K562 (cell line): ENCODE measurements around the gene TBXAS1. TPM values are rescaled to one million over a fixed set of nuclear protein-coding genes. Genes with fewer than 3 reads are reported as not detected.
A peak's percentile ranks its signal among the peaks of the same experiment; 100 is the strongest.

Source experiments
- ATAC-seq: fragments of 200-7000 bp; cut with Tn5 transposase; 3 replicates; pipeline ENCODE4 v1.9.1; 2020; ENCODE audit warnings: moderate library complexity
- BruUV-seq: library from RNA; stranded (reverse); fragments of 400-500 nt; replicated peaks from 2 replicates; lab custom pipeline; 2021; lab: Mats Ljungman, UMichigan
- CTCF ChIA-PET: fragments of 300-600 bp; formaldehyde crosslinking; extraction: SDS; loops from one replicate; lab custom pipeline; 2021; ENCODE audit warnings: low intra/inter-chr PET ratio; lab: Yijun Ruan, JAX
- POLR2A ChIA-PET: fragments of 300-600, 350-650 bp; sonication (Branson Sonifier 250); formaldehyde crosslinking; extraction: SDS; loops from one replicate; lab custom pipeline; 2021; ENCODE audit warnings: antibody characterized with exemption, inconsistent platforms; lab: Yijun Ruan, JAX
- DNase-seq, 4 experiments: peaks; one replicate each; pipeline versions ENCODE4 v3.0.0 to v3.0.0-alpha.2; 2011 to 2018; ENCODE audit warnings: low spot score in 3 of 4, mixed read lengths in 3 of 4; ENCODE audit errors: extremely low read depth in 1 of 4
- FAIRE-seq: peaks from 2 replicates; lab custom pipeline; 2011; peaks lifted over from hg19 to GRCh38; lab: Jason Lieb, UNC
- H2AFZ ChIP-seq: 2 replicates; pipeline ENCODE4 v1.6.0; 2011; ENCODE audit warnings: low read depth, low read length, control low read depth, inconsistent platforms
- H3K27ac ChIP-seq: fragments of 200-600 bp; 3 replicates; pipeline ENCODE4 v1.8.0; 2011; ENCODE audit warnings: low read depth, mild to moderate bottlenecking, control low read depth, inconsistent platforms, low read length, moderate library complexity, mixed read lengths; ENCODE audit errors: extremely low read depth
- H3K27me3 ChIP-seq, 2 experiments: fragments of 300-600 bp in 1 of 2; 2 replicates in 1 of 2; 3 replicates in 1 of 2; pipeline versions ENCODE4 v1.6.0 to v1.8.0; 2011; ENCODE audit warnings: inconsistent platforms in 2 of 2, low read length in 2 of 2, mild to moderate bottlenecking in 1 of 2, mixed read lengths in 1 of 2, moderate library complexity in 1 of 2; ENCODE audit not compliant: control insufficient read depth in 2 of 2, insufficient read depth in 2 of 2
- H3K36me3 ChIP-seq: fragments of 300-600 bp; 3 replicates; pipeline ENCODE4 v1.8.0; 2011; ENCODE audit warnings: mild to moderate bottlenecking, low read length, inconsistent platforms; ENCODE audit not compliant: control insufficient read depth, insufficient read depth
- H3K4me1 ChIP-seq, 2 experiments: fragments of 200-600 bp in 1 of 2; replicated peaks in 1 of 2; 2 replicates in 1 of 2; 3 replicates in 1 of 2; pipeline versions ENCODE4 v1.5.1 to v1.8.0; 2011; ENCODE audit warnings: inconsistent platforms in 2 of 2, low read length in 2 of 2, mild to moderate bottlenecking in 1 of 2, mixed read lengths in 1 of 2, moderate library complexity in 1 of 2; ENCODE audit not compliant: control insufficient read depth in 2 of 2, insufficient read depth in 2 of 2
- H3K4me2 ChIP-seq: 2 replicates; pipeline ENCODE4 v1.6.1; 2011; ENCODE audit warnings: low read length, control low read depth, inconsistent platforms, mixed read lengths; ENCODE audit not compliant: insufficient read depth
- H3K4me3 ChIP-seq: fragments of 200-600 bp; sonication (generic), shearing (Covaris generic); 2 replicates; pipeline ENCODE4 v1.5.1; 2016; ENCODE audit warnings: control low read depth, inconsistent platforms
- H3K79me2 ChIP-seq: fragments of 200-600 bp; 3 replicates; pipeline ENCODE4 v1.8.0; 2011; ENCODE audit warnings: low read length, inconsistent platforms; ENCODE audit not compliant: control insufficient read depth, insufficient read depth
- H3K9ac ChIP-seq, 2 experiments: 2 replicates each; pipeline versions ENCODE4 v1.6.0 to v1.6.1; 2011; ENCODE audit warnings: low read depth in 2 of 2, low read length in 2 of 2, control low read depth in 1 of 2, inconsistent platforms in 1 of 2, mild to moderate bottlenecking in 1 of 2, mixed read lengths in 1 of 2; ENCODE audit not compliant: insufficient read depth in 1 of 2
- H3K9me1 ChIP-seq: one replicate; pipeline ENCODE4 v1.6.0; 2011; ENCODE audit warnings: inconsistent platforms, mild to moderate bottlenecking, low read length, moderate library complexity; ENCODE audit not compliant: control insufficient read depth, insufficient read depth
- H3K9me3 ChIP-seq: replicated peaks from 2 replicates; pipeline ENCODE4 v1.5.1; 2011; ENCODE audit warnings: low read depth, low read length, inconsistent platforms; ENCODE audit not compliant: control insufficient read depth, insufficient read depth
- H4K20me1 ChIP-seq: replicated peaks from 2 replicates; pipeline ENCODE4 v1.6.1; 2011; ENCODE audit warnings: low read length, inconsistent platforms, mixed read lengths; ENCODE audit not compliant: control insufficient read depth, insufficient read depth
- GTF2B ChIP-seq: IDR thresholded peaks from 2 replicates; pipeline ENCODE4 v1.6.1; 2011; ENCODE audit not compliant: insufficient read length; ENCODE audit errors: extremely low read depth
- MAX ChIP-seq: sonication (generic); formaldehyde crosslinking; IDR thresholded peaks from 2 replicates; pipeline ENCODE4 v1.9.0; 2022; ENCODE audit warnings: mild to moderate bottlenecking, missing genetic modification reagents
- ZBTB1 ChIP-seq: sonication (generic); formaldehyde crosslinking; IDR thresholded peaks from 2 replicates; pipeline ENCODE4 v1.8.1; 2023; ENCODE audit warnings: missing genetic modification reagents, low read depth, mild to moderate bottlenecking, borderline replicate concordance
- WGBS: fragments of 100-300 bp; shearing (Covaris generic); methylation state at CpG from one replicate; pipeline ENCODE4 v1.1.6; 2016; ENCODE audit warnings: low coverage, mixed read lengths; ENCODE audit not compliant: insufficient coverage; ENCODE audit errors: missing lambda C conversion rate; 5-methylcytosine and 5-hydroxymethylcytosine counted together
- in situ Hi-C: fragments of 300-500 bp; cut with MboI; formaldehyde crosslinking; loops from 4 replicates; pipeline ENCODE4 v1.15.0; 2018; ENCODE audit warnings: inconsistent platforms, mixed read lengths
- intact Hi-C: fragments of 100-400 bp; cut with micrococcal nuclease; formaldehyde crosslinking; loops from 2 replicates; pipeline ENCODE4 v1.14.2; 2022
- polyA plus RNA-seq, 8 experiments: library from polyadenylated mRNA; depleted of rRNA in 4 of 8; stranded (reverse) in 5 of 8; unstranded in 3 of 8; fragments of >200 nt; fragmentation: Nextera tagmentation in 2 of 8; fragmentation: Illumina TruSeq in 1 of 8; extraction: Ambion mirVana in 2 of 8; extraction: Trizol in 1 of 8; gene quantifications; 2 replicates each; pipeline versions ENCODE4 v1.2.1 to v1.2.3, GENCODE V29; 2011 to 2014; ENCODE audit warnings: inconsistent platforms in 1 of 8, missing spikeins in 1 of 8
- total RNA-seq, 7 experiments: library from RNA; depleted of rRNA in 6 of 7; stranded (reverse); fragments of >200 nt in 6 of 7; fragmentation: Illumina TruSeq in 2 of 7; extraction: Trizol in 2 of 7; gene quantifications; 2 replicates each; pipeline versions ENCODE4 v1.2.1 to v1.2.3, GENCODE V29; 2011 to 2021; ENCODE audit warnings: low replicate concordance in 1 of 7

The TBXAS1 gene
- total and polyA plus RNA-seq, 9 of the 15 experiments (the other 6 are each of a cell fraction or from before 2014, with no cell fraction given): 1.1 to 8.3 (median 1.9) TPM

GRCh38 chr7:140036224-140036962 is 207.3 kb downstream of the TBXAS1 start:
- ChIA-PET CTCF (no interaction called here), POLR2A (no interaction called here)
- H3K9ac ChIP-seq: no peak overlapping the region
- FAIRE-seq: peak; percentile 23
- no peak overlapping the region for H3K4me3 ChIP-seq
- no peak overlapping the region for H3K4me2 ChIP-seq
- H2AFZ ChIP-seq: no peak overlapping the region
- no peak for DNase-seq
- H3K4me1 ChIP-seq: no peaks in the 10 kb centered on the region
- WGBS: 56% methylated on average over 11 of the region's 11 CpGs
- H4K20me1 ChIP-seq: no peaks in the 10 kb centered on the region
- H3K36me3 ChIP-seq: peaks cover 32% of the 10 kb centered on the region
- no peaks in the 10 kb centered on the region for H3K27me3 ChIP-seq
- no peaks in the 10 kb centered on the region for H3K79me2 ChIP-seq
- BruUV-seq: no TSS peak
- in situ Hi-C loops (no loop called here), intact Hi-C loops (no loop called here)
- TF ChIP-seq MAX (CRISPR knock-in tag): peak; percentile 50; the same call in 1 of the 2 replicates
- TF ChIP-seq GTF2B: no peak
- peak; percentile 76; the same call in 1 of the 2 replicates for TF ChIP-seq ZBTB1 (CRISPR knock-in tag)
- ATAC-seq: peak; percentile 33; the same call in 1 of the 3 replicates
- H3K9me1 ChIP-seq: no peaks in the 10 kb centered on the region
- H3K9me3 ChIP-seq: no peaks in the 10 kb centered on the region
- H3K27ac ChIP-seq: no peak overlapping the region
